Loucy (cell line): ENCODE data around the gene DIPK1A.

ENCODE experiments used
- H2AFZ ChIP-seq: fragments of 200-600 bp; sonication (generic); 2 replicates; pipeline ENCODE4 v1.6.0; 2016; ENCODE audit warnings: antibody characterized with exemption, mild to moderate bottlenecking, low read length, moderate library complexity
- H3F3A ChIP-seq: fragments of 200-600 bp; 2 replicates; pipeline ENCODE4 v1.6.0; 2016; ENCODE audit warnings: antibody characterized with exemption, low read depth, mild to moderate bottlenecking
- H3K27me3 ChIP-seq: fragments of 200-600 bp; sonication (generic); 2 replicates; pipeline ENCODE4 v1.6.1; 2014; ENCODE audit warnings: low read length, mild to moderate bottlenecking; ENCODE audit not compliant: insufficient read depth, poor library complexity, severe bottlenecking
- H3K36me3 ChIP-seq: fragments of 200-600 bp; sonication (generic); 2 replicates; pipeline ENCODE4 v1.6.1; 2016; ENCODE audit warnings: low read length; ENCODE audit not compliant: insufficient read depth
- H3K4me1 ChIP-seq: fragments of 200-600 bp; sonication (generic); 2 replicates; pipeline ENCODE4 v1.5.1; 2014; ENCODE audit warnings: low read length, mild to moderate bottlenecking; ENCODE audit not compliant: insufficient read depth, poor library complexity, severe bottlenecking
- H3K4me2 ChIP-seq: fragments of 200-600 bp; sonication (generic); 2 replicates; pipeline ENCODE4 v1.6.0; 2014; ENCODE audit warnings: antibody characterized with exemption, low read length, low read depth, mild to moderate bottlenecking; ENCODE audit not compliant: poor library complexity, severe bottlenecking
- H3K4me3 ChIP-seq: fragments of 200-600 bp; sonication (generic); 2 replicates; pipeline ENCODE4 v1.5.1; 2014; ENCODE audit warnings: low read length, mild to moderate bottlenecking, mixed read lengths; ENCODE audit not compliant: poor library complexity, severe bottlenecking
- H3K79me2 ChIP-seq: fragments of 200-600 bp; sonication (generic); 2 replicates; pipeline ENCODE4 v1.6.1; 2014; ENCODE audit warnings: low read length; ENCODE audit not compliant: insufficient read depth
- H3K9ac ChIP-seq: fragments of 200-600 bp; sonication (generic); 2 replicates; pipeline ENCODE4 v1.6.0; 2014; ENCODE audit warnings: mild to moderate bottlenecking, low read depth, low read length, moderate library complexity; ENCODE audit not compliant: poor library complexity, severe bottlenecking
- H3K9me2 ChIP-seq: fragments of 200-600 bp; sonication (generic); replicated peaks from 2 replicates; pipeline ENCODE4 v1.6.1; 2016; ENCODE audit warnings: low read depth, low read length, mixed read lengths
- H3K9me3 ChIP-seq: fragments of 200-600 bp; sonication (generic); 2 replicates; pipeline ENCODE4 v1.6.1; 2014; ENCODE audit warnings: mild to moderate bottlenecking, antibody characterized with exemption, low read length, low read depth; ENCODE audit not compliant: insufficient read depth
- H4K20me1 ChIP-seq: fragments of 200-600 bp; sonication (generic); 2 replicates; pipeline ENCODE4 v1.6.0; 2014; ENCODE audit warnings: antibody characterized with exemption, low read length, mild to moderate bottlenecking; ENCODE audit not compliant: insufficient read depth, poor library complexity, severe bottlenecking
- CTCF ChIP-seq: fragments of 200-600 bp; sonication (generic); conservative IDR thresholded peaks from 2 replicates; pipeline ENCODE4 v1.5.1; 2014; ENCODE audit warnings: mild to moderate bottlenecking, antibody characterized with exemption, low read length
- EZH2phosphoT487 ChIP-seq: fragments of 200-600 bp; IDR thresholded peaks from 2 replicates; pipeline ENCODE4 v1.6.1; 2018; ENCODE audit warnings: antibody characterized with exemption, mild to moderate bottlenecking, moderate library complexity, borderline replicate concordance

The DIPK1A gene

GRCh38 chr1:92901699-92902405 is 59.4 kb downstream of the DIPK1A start:
- Histone ChIP-seq H3F3A (no peaks in the 10 kb centered on the region), H3K9me3 (peaks cover 6% of the 10 kb centered on the region; the same call in 1 of the 2 replicates), H3K4me2 (no peak overlapping the region), H3K4me1 (no peaks in the 10 kb centered on the region), H3K9ac (no peak overlapping the region), H4K20me1 (no peaks in the 10 kb centered on the region), H3K4me3 (no peak overlapping the region), H3K36me3 (no peaks in the 10 kb centered on the region), H3K9me2 (no peaks in the 10 kb centered on the region), H2AFZ (no peak overlapping the region), H3K79me2 (no peaks in the 10 kb centered on the region), H3K27me3 (no peaks in the 10 kb centered on the region)
- no peak for TF ChIP-seq CTCF
- no peak for TF ChIP-seq EZH2phosphoT487

- no peak overlapping the region for H2AFZ ChIP-seq
- H3K36me3 ChIP-seq, result no peaks in the 10 kb centered on the region
- H3K9me3 ChIP-seq, result peaks cover 5% of the 10 kb centered on the region; the same call in 1 of the 2 replicates
- no peaks in the 10 kb centered on the region for H4K20me1 ChIP-seq
- H3K4me3 ChIP-seq, result no peak overlapping the region
- TF ChIP-seq EZH2phosphoT487, result no peak
- no peak for TF ChIP-seq CTCF
- H3F3A ChIP-seq, result no peaks in the 10 kb centered on the region
- H3K27me3 ChIP-seq, result no peaks in the 10 kb centered on the region
- no peaks in the 10 kb centered on the region for H3K4me1 ChIP-seq
- no peak overlapping the region for H3K4me2 ChIP-seq
- H3K79me2 ChIP-seq, result no peaks in the 10 kb centered on the region
- no peak overlapping the region for H3K9ac ChIP-seq
- no peaks in the 10 kb centered on the region for H3K9me2 ChIP-seq
Measured at GRCh38 chr1:92901126-92901525, 60.1 kb downstream of the DIPK1A start.

GRCh38 chr1:92900539-92900938 is 60.7 kb downstream of the DIPK1A start:
- Histone ChIP-seq H3K4me3 (no peak overlapping the region), H2AFZ (no peak overlapping the region), H3K27me3 (no peaks in the 10 kb centered on the region), H3K9me2 (no peaks in the 10 kb centered on the region), H3K9ac (no peak overlapping the region), H3F3A (no peaks in the 10 kb centered on the region), H4K20me1 (no peaks in the 10 kb centered on the region), H3K9me3 (no peaks in the 10 kb centered on the region), H3K36me3 (no peaks in the 10 kb centered on the region), H3K4me2 (no peak overlapping the region), H3K79me2 (no peaks in the 10 kb centered on the region), H3K4me1 (no peaks in the 10 kb centered on the region)
- TF ChIP-seq CTCF, result no peak
- no peak for TF ChIP-seq EZH2phosphoT487
